PC-3 (cell line): ENCODE measurements around the gene KANK2.

ENCODE experiments used
- CTCF ChIP-seq: fragments of 300-600 bp; sonication (generic); conservative IDR thresholded peaks from 2 replicates; pipeline ENCODE4 v1.5.1; 2017; ENCODE audit warnings: antibody characterized with exemption, low read depth, mild to moderate bottlenecking, low read length
- EZH2 ChIP-seq: fragments of 300-600 bp; sonication (generic); IDR thresholded peaks from one replicate; pipeline ENCODE4 v1.6.1; 2017; ENCODE audit warnings: antibody characterized with exemption, mild to moderate bottlenecking, low read length; ENCODE audit not compliant: unreplicated experiment
- EZH2phosphoT487 ChIP-seq: fragments of 300-600 bp; sonication (generic); IDR thresholded peaks from 2 replicates; pipeline ENCODE4 v1.6.1; 2018; ENCODE audit warnings: mild to moderate bottlenecking, antibody characterized with exemption, low read length, borderline replicate concordance

GRCh38 chr19:11208561-11209471, 11.5 kb upstream of the KANK2 start:
- TF ChIP-seq EZH2 (no peak), CTCF (no peak), EZH2phosphoT487 (no peak)
